T-cell (primary cell): ENCODE results near the gene FBXO22. TPM values are rescaled to one million over a fixed set of nuclear protein-coding genes. Genes with fewer than 3 reads are reported as not detected.
"Not testable (repeated sequence)": the region's sequence is repeated elsewhere in the genome, so short reads cannot be mapped to it uniquely, and the experiment has no call there.

Experiments
- ATAC-seq, 4 experiments: fragments of 200-7000 bp in 3 of 4; fragments of 150-1000 bp in 1 of 4; cut with Tn5 transposase; replicated peaks in 1 of 4; 1 replicate in 3 of 4; 2 replicates in 1 of 4; pipeline ENCODE4 v1.10.0; 2021; ENCODE audit warnings: moderate library complexity in 3 of 4, mild to moderate bottlenecking in 2 of 4, moderate number of reproducible peaks in 1 of 4
- CTCF ChIA-PET, 2 donors: fragments of 300-600 bp; sonication (Branson Sonifier 250); formaldehyde crosslinking; loops; one replicate each; lab custom pipeline; 2022; ENCODE audit warnings: antibody characterized with exemption in 2 of 2; lab: Charles Lee
- POLR2A ChIA-PET, 2 donors: fragments of 300-600 bp; sonication (Branson Sonifier 250); formaldehyde crosslinking; loops; one replicate each; lab custom pipeline; 2022; ENCODE audit warnings: antibody characterized with exemption in 2 of 2; lab: Charles Lee
- DNase-seq, 35 experiments: peaks; one replicate each; pipeline versions ENCODE4 v3.0.0 to v3.0.0-alpha.2; 2013 to 2023
- H3K27ac ChIP-seq: one replicate; pipeline ENCODE4 v1.5.1; 2013; ENCODE audit warnings: low read length
- H3K27me3 ChIP-seq, 2 experiments: replicated peaks in 1 of 2; 1 replicate in 1 of 2; 2 replicates in 1 of 2; pipeline versions ENCODE4 v1.6.1 to v1.7.0; 2013; ENCODE audit warnings: low read length in 1 of 2, mixed read lengths in 1 of 2; ENCODE audit not compliant: control insufficient read depth in 2 of 2, insufficient read depth in 2 of 2; ENCODE audit errors: extremely low read depth in 1 of 2
- H3K36me3 ChIP-seq, 2 donors: 1 replicate in 1 of 2; 2 replicates in 1 of 2; pipeline versions ENCODE4 v1.6.1 to v1.7.0; 2013; ENCODE audit warnings: low read length in 1 of 2; ENCODE audit not compliant: control insufficient read depth in 2 of 2, insufficient read depth in 1 of 2; ENCODE audit errors: extremely low read depth in 1 of 2
- H3K4me1 ChIP-seq, 2 experiments: 1 replicate in 1 of 2; 2 replicates in 1 of 2; pipeline versions ENCODE4 v1.6.1 to v1.7.0; 2013; ENCODE audit warnings: low read length in 2 of 2, mixed read lengths in 1 of 2; ENCODE audit not compliant: insufficient read depth in 2 of 2, control insufficient read depth in 1 of 2; ENCODE audit errors: extremely low read depth in 1 of 2
- H3K4me3 ChIP-seq, 2 donors: 1 replicate in 1 of 2; 2 replicates in 1 of 2; pipeline versions ENCODE4 v1.5.1 to v1.7.0; 2013; ENCODE audit warnings: mild to moderate bottlenecking in 2 of 2, low read length in 1 of 2, moderate library complexity in 1 of 2; ENCODE audit not compliant: control insufficient read depth in 1 of 2; ENCODE audit errors: extremely low read depth in 1 of 2
- H3K9me3 ChIP-seq: 2 replicates; pipeline ENCODE4 v1.7.0; 2013
- H3K27ac Mint-ChIP-seq, 2 donors: one replicate each; pipeline ENCODE4 v1.8.0; 2020 to 2021; ENCODE audit warnings: mild to moderate bottlenecking in 2 of 2, mixed read lengths in 2 of 2
- H3K27me3 Mint-ChIP-seq, 2 donors: one replicate each; pipeline ENCODE4 v1.8.0; 2021 to 2022; ENCODE audit warnings: mixed read lengths in 2 of 2
- H3K36me3 Mint-ChIP-seq: one replicate; pipeline ENCODE4 v1.8.0; 2021; ENCODE audit warnings: mixed read lengths
- H3K4me1 Mint-ChIP-seq, 3 donors: one replicate each; pipeline ENCODE4 v1.8.0; 2020 to 2022; ENCODE audit warnings: mixed read lengths in 3 of 3, mild to moderate bottlenecking in 1 of 3
- H3K4me3 Mint-ChIP-seq, 3 donors: one replicate each; pipeline ENCODE4 v1.8.0; 2020 to 2022; ENCODE audit warnings: mild to moderate bottlenecking in 3 of 3, mixed read lengths in 3 of 3, moderate library complexity in 3 of 3
- H3K9me3 Mint-ChIP-seq, 3 donors: one replicate each; pipeline ENCODE4 v1.8.0; 2020 to 2022; ENCODE audit warnings: mixed read lengths in 3 of 3
- WGBS: methylation state at CpG from one replicate; pipeline ENCODE4 v1.1.5; 2013; ENCODE audit warnings: missing lambda C conversion rate; ENCODE audit not compliant: insufficient coverage; 5-methylcytosine and 5-hydroxymethylcytosine counted together
- total RNA-seq, 35 experiments: library from RNA in 6 of 35; stranded (reverse) in 6 of 35; fragments of 120-200 nt in 1 of 35; gene quantifications; one replicate each; pipeline versions ENCODE4 v1.2.1 to v1.2.4 and lab custom pipeline; 2013 to 2026

Gene FBXO22
- total RNA-seq, 5 donors from 2014 or later (not counting 1 experiment from before 2014, with no cell fraction given): 9.9 to 26.1 (median 23.7) TPM

DNA sequence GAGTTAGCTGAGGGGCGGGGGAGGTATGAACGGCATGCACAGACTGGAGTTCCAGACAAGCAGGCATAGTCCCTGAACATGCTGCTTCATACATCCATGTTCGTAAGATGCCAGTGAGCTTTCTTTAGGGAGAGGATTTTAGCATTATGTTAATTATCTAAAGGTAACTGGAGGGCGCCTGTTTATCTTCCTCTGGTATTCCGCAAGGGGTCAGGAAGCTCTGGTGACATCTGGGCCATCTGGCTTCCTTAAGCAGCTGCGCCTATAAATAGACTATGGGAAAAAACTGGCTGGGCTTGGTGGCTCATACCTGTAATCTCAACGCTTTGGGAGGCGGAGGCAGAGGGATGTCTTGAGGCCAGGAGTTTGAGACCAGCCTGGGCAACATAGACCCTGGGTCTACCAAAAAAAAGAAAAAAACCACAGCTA, 1.5 kb upstream of the FBXO22 start:
- CTCF ChIA-PET: no interaction called here
- Mint-ChIP-seq H3K9me3 (no peaks in the 10 kb centered on the region), H3K27me3 (no peaks in the 10 kb centered on the region), H3K4me3 (peak overlapping the region; percentile 65 to 98 (median 96)), H3K27ac (peak overlapping the region; percentile 74 to 96), H3K36me3 (peaks cover 7% of the 10 kb centered on the region), H3K4me1 (peaks cover 45 to 53% (median 46%) of the 10 kb centered on the region in 3 donors)
- Histone ChIP-seq H3K4me3 (no peak overlapping the region), H3K27ac (no peak overlapping the region), H3K9me3 (no peaks in the 10 kb centered on the region), H3K36me3 (peaks cover 0 to 13% of the 10 kb centered on the region in 2 donors), H3K27me3 (no peaks in the 10 kb centered on the region), H3K4me1 (peaks cover 5 to 20% of the 10 kb centered on the region in 2 experiments)
- ATAC-seq (no peak), DNase-seq (no peak)
- WGBS: 93% methylated on average over 3 of the region's 8 CpGs
- POLR2A ChIA-PET: no interaction called here

DNA sequence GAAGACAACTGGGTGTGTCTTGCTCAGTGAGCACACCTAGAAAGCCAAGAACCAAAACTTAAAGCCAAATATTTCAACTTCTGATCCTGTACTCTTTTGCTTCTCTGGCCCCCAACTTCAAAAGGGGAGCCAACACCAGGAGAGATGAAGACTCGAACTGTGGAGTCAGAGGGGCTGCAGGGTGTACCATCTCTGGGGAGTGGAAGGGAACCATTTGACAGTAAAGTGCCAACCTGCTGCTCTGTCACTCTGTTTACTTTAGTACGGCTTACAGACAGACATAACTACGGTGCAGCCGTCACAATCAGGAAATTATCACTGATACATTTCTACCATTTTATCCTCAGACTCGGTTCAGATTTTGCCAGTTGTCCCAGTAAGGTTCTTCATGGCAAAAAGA, 1.6 kb downstream of the FBXO22 start:
- H3K4me1 Mint-ChIP-seq: peaks cover 59 to 69% (median 62%) of the 10 kb centered on the region in 3 donors
- CTCF ChIA-PET: no interaction called here
- Histone ChIP-seq H3K4me1 (peaks cover 5 to 20% of the 10 kb centered on the region in 2 experiments), H3K9me3 (peaks cover 2% of the 10 kb centered on the region), H3K27me3 (no peaks in the 10 kb centered on the region), H3K27ac (no peak overlapping the region), H3K36me3 (peaks cover 6 to 19% of the 10 kb centered on the region in 2 donors), H3K4me3 (no peak overlapping the region)
- no peaks in the 10 kb centered on the region for H3K27me3 Mint-ChIP-seq
- no peaks in the 10 kb centered on the region for H3K9me3 Mint-ChIP-seq
- H3K4me3 Mint-ChIP-seq: peak overlapping the region; percentile 96 to 99 (median 98)
- H3K27ac Mint-ChIP-seq: peak overlapping the region; percentile 38 to 86
- WGBS: 98% methylated on average over 4 of the region's 5 CpGs
- DNase-seq (no peak), ATAC-seq (no peak)
- POLR2A ChIA-PET: no interaction called here
- peaks cover 18% of the 10 kb centered on the region for H3K36me3 Mint-ChIP-seq

DNA sequence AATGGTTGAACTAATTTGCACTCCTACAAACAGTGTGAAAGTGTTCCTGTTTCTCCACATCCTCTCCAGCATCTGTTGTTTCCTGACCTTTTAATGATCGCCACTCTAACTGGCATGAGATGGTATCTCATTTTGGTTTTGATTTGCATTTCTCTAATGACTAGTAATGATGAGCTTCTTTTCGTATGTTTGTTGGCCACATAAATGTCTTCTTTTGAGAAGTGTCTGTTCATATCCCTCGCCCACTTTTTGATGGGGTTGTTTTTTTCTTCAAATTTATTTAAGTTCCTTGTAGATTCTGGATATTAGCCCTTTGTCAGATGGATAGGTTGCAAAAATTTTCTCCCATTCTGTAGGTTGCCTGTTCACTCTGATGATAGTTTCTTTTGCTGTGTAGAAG, 6.7 kb downstream of the FBXO22 start:
- ATAC-seq, POLR2A ChIA-PET, CTCF ChIA-PET, H3K4me3 ChIP-seq, H3K27me3 ChIP-seq, H3K27me3 Mint-ChIP-seq, H3K9me3 Mint-ChIP-seq, DNase-seq, H3K4me1 ChIP-seq, H3K27ac Mint-ChIP-seq, H3K9me3 ChIP-seq, H3K4me3 Mint-ChIP-seq, H3K27ac ChIP-seq: not testable (repeated sequence)
- Mint-ChIP-seq H3K4me1 (peaks cover 49 to 54% (median 53%) of the 10 kb centered on the region in 3 donors), H3K36me3 (peaks cover 60% of the 10 kb centered on the region)
- no CpG with 5 or more reads among the region's 3 CpGs for WGBS
- peaks cover 6 to 34% of the 10 kb centered on the region in 2 donors for H3K36me3 ChIP-seq

DNA sequence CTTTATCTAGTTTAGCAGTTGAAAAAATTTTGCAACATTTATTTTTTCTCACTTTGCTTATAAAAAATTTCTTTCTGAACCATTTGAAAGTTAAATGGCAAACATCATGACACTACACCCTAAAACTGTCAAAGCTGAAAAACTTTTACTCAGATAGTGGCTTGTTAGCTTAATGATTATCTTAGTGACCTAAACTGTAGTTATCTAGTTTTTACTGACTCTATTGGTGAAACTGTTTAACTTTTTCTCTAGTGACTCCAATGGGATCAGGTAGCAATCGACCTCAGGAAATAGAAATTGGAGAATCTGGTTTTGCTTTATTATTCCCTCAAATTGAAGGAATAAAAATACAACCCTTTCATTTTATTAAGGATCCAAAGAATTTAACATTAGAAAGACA, 13.3 kb downstream of the FBXO22 start:
- H3K36me3 ChIP-seq: peaks cover 7 to 41% of the 10 kb centered on the region in 2 donors
- Mint-ChIP-seq H3K9me3 (peaks cover 0 to 1% (median 0%) of the 10 kb centered on the region in 3 donors), H3K4me3 (no peak overlapping the region), H3K36me3 (peaks cover 57% of the 10 kb centered on the region), H3K27ac (no peak overlapping the region), H3K27me3 (no peaks in the 10 kb centered on the region), H3K4me1 (peaks cover 10 to 12% (median 12%) of the 10 kb centered on the region in 3 donors)
- ChIA-PET CTCF (no interaction called here), POLR2A (no interaction called here)
- H3K4me3 ChIP-seq: no peak overlapping the region
- no CpG with 5 or more reads among the region's 1 CpG for WGBS
- no peaks in the 10 kb centered on the region for H3K9me3 ChIP-seq
- H3K27me3 ChIP-seq: no peaks in the 10 kb centered on the region
- DNase-seq (no peak), ATAC-seq (no peak)
- no peaks in the 10 kb centered on the region for H3K4me1 ChIP-seq
- H3K27ac ChIP-seq: no peak overlapping the region

DNA sequence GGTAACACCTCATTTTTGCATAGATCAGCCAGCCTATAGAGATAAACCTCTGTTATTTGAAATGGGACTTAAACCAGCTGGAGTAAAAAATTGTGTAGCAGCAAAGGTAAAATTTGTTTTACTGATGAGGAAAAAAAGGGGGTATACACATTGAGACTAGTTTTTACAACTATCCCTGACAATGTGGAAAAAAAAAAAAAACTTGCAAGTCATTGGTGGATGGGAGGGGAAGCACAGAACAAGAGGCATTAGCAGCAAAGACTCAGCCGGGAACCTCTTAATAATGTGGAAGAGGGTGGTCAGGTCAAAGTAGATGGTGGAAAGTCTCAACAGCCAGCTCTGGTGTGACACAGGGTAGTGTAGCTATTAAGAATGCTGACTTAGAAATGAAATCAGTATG, 14.5 kb downstream of the FBXO22 start:
- no peak for DNase-seq
- CTCF ChIA-PET: interaction anchor here in 1 of 2 donors (0.7 kb wide), 1 partner anchor 130 kb away, joined by 4 read pairs; no protein-coding TSS in a partner anchor
- H3K27me3 Mint-ChIP-seq: no peaks in the 10 kb centered on the region
- H3K9me3 ChIP-seq: no peaks in the 10 kb centered on the region
- no peaks in the 10 kb centered on the region for H3K9me3 Mint-ChIP-seq
- no peak overlapping the region for H3K4me3 Mint-ChIP-seq
- H3K36me3 ChIP-seq: peaks cover 7 to 39% of the 10 kb centered on the region in 2 donors
- POLR2A ChIA-PET: no interaction called here
- H3K27ac ChIP-seq: no peak overlapping the region
- H3K27me3 ChIP-seq: no peaks in the 10 kb centered on the region
- H3K27ac Mint-ChIP-seq: no peak overlapping the region
- H3K4me3 ChIP-seq: no peak overlapping the region
- ATAC-seq: no peak
- peaks cover 53% of the 10 kb centered on the region for H3K36me3 Mint-ChIP-seq
- H3K4me1 ChIP-seq: no peaks in the 10 kb centered on the region
- H3K4me1 Mint-ChIP-seq: peaks cover 9 to 11% (median 10%) of the 10 kb centered on the region in 3 donors
- WGBS: 100% methylated on average over 1 of the region's 1 CpG

DNA sequence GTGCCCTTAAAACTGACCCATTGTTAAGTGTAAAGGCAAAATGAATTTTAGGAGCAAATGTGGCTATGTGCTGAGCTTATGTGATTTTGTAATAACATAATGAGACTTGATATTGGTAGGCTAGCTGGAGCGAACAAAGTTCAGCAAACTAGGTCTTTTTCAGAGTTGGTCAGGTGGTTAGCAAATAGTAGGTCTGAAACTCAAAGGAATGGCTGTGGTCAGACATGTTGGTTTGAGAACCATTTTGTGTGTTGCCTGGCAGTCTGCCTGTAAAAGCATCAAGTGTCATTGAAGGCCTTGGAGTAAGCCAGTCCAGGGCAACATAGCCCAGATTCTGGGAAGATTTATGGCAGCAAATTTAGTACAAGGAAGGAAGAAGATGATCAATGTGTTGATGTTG, 16.4 kb downstream of the FBXO22 start:
- Mint-ChIP-seq H3K27ac (no peak overlapping the region), H3K9me3 (no peaks in the 10 kb centered on the region), H3K4me3 (no peak overlapping the region), H3K4me1 (peaks cover 21 to 27% (median 22%) of the 10 kb centered on the region in 3 donors), H3K27me3 (no peaks in the 10 kb centered on the region), H3K36me3 (peaks cover 47% of the 10 kb centered on the region)
- Histone ChIP-seq H3K36me3 (peaks cover 7 to 24% of the 10 kb centered on the region in 2 donors), H3K9me3 (no peaks in the 10 kb centered on the region), H3K27ac (no peak overlapping the region), H3K4me3 (no peak overlapping the region), H3K4me1 (peaks cover 2 to 10% of the 10 kb centered on the region in 2 experiments), H3K27me3 (no peaks in the 10 kb centered on the region)
- CTCF ChIA-PET: interaction anchor here in 1 of 2 donors (0.7 kb wide), 1 partner anchor 192 kb away, joined by 3 read pairs; no protein-coding TSS in a partner anchor
- 100% methylated on average over 1 of the region's 1 CpG for WGBS
- DNase-seq (no peak), ATAC-seq (no peak)
- POLR2A ChIA-PET: no interaction called here
